ENCODE measurements around the gene FSD1.

GRCh38 chr19:4350726-4351125 is 46.3 kb downstream of the FSD1 start:
- TF ChIP-seq CTCF (IDR thresholded peaks at IDR 0.05 in 4 of 5, conservative IDR thresholded peaks at IDR 0.05 in 1 of 5) (no peak), POLR2A (IDR thresholded peaks at IDR 0.05) (no peak)
